Endothelial cell of hepatic sinusoid (primary cell): ENCODE measurements around the gene COPS6.
"Not testable (repeated sequence)": the region's sequence is repeated elsewhere in the genome, so short reads cannot be mapped to it uniquely, and the experiment has no call there.

Experiments used
- in situ Hi-C: cut with HindIII; loops from 2 replicates; pipeline ENCODE4 v1.10.0; 2017; ENCODE audit warnings: low sequenced_read_pairs

The COPS6 gene

DNA sequence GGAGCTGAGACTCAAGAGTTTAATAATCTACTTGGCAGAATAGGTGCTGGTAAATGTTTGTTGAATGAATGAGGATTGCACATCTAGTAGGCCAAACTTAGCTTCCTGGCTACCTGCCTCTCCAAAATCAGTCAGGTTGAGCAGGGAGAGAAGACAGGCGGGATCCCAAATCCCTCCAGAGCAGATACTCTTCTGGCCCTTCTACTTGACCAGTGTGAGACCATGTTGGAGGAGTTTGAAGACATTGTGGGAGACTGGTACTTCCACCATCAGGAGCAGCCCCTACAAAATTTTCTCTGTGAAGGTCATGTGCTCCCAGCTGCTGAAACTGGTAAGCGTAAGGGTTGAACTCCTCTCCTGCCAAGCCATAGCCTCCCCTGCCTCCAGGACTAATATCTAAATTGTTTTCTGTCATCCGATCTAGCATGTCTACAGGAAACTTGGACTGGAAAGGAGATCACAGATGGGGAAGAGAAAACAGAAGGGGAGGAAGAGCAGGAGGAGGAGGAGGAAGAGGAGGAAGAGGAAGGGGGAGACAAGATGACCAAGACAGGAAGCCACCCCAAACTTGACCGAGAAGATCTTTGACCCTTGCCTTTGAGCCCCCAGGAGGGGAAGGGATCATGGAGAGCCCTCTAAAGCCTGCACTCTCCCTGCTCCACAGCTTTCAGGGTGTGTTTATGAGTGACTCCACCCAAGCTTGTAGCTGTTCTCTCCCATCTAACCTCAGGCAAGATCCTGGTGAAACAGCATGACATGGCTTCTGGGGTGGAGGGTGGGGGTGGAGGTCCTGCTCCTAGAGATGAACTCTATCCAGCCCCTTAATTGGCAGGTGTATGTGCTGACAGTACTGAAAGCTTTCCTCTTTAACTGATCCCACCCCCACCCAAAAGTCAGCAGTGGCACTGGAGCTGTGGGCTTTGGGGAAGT is 35.8 kb downstream of the COPS6 start:
- in situ Hi-C loops = no loop called here

DNA sequence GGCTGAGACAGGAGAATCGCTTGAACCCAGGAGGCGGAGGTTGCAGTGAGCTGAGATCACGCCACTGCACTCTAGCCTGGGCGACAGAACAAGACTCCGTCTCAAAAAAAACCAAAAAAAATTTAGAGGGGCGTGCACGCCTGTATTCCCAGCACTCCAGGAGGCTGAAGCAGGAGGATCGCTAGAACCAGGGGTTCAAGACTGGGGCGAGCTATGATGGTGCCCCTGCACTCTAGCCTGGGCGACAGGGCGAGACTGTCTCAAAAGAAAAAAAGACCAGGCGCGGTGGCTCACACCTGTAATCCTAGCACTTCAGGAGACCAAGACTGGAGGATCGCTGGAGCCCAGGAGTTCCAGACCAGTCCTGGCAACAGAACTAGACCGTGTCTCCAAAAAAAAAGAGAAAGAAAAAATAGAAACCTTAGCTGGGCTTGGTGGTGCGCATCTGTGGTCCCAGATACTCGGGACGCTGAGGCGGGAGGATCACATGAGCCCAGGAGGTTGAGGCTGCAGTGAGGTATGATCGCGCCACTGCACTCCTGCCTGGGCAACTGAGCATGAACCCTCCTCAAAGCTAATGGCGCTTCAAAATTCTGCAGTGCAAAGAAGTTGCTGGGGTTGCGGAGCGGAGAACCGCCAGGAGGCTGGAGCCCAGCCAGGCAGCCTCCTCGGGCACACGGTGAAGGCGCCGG is 37.6 kb downstream of the COPS6 start:
- in situ Hi-C loops = no loop called here

DNA sequence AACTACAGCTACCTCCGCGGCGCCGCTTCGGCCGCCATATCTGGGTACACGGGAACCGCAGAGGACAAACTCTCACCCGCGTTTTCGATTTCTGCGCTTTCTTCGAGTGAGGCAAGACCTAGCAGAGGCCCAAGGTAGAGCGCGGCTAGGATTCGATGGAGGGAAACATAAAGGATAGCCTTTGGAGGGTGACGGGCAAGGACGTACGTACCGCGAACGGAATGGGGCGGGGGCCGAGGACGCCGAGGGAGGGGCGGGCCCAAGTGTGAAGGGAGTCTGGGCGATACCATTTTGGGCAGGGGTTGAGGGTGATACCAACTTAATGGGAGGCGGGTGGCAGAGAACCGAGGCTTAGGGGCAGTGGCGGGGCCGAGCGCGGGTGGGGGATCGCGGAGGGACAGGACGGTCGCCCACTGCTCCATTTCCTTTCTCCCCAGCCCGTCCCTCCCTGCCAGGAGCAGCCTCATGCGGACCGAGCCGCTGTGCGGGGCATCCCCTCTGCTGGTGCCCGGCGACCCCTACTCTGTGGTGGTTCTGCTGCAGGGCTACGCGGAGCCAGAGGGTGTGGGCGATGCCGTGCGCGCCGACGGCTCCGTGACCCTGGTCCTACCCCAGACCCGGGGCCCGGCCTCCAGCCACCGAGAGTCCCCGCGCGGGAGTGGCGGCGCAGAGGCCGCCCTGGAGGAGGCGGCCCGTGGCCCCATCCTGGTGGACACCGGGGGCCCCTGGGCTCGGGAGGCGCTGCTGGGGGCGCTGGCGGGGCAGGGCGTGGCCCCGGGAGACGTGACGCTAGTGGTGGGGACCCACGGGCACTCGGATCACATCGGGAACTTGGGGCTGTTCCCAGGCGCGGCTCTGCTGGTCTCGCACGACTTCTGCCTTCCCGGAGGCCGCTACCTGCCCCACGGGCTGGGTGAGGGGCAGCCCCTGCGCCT is 38.4 kb downstream of the COPS6 start, which contains the start of gene MBLAC1:
MBLAC1 (plus strand) TSS at position 37 of the 935 bp plus-strand sequence; CDS start at position 466, 429 bp downstream.
- in situ Hi-C loops = no loop called here

DNA sequence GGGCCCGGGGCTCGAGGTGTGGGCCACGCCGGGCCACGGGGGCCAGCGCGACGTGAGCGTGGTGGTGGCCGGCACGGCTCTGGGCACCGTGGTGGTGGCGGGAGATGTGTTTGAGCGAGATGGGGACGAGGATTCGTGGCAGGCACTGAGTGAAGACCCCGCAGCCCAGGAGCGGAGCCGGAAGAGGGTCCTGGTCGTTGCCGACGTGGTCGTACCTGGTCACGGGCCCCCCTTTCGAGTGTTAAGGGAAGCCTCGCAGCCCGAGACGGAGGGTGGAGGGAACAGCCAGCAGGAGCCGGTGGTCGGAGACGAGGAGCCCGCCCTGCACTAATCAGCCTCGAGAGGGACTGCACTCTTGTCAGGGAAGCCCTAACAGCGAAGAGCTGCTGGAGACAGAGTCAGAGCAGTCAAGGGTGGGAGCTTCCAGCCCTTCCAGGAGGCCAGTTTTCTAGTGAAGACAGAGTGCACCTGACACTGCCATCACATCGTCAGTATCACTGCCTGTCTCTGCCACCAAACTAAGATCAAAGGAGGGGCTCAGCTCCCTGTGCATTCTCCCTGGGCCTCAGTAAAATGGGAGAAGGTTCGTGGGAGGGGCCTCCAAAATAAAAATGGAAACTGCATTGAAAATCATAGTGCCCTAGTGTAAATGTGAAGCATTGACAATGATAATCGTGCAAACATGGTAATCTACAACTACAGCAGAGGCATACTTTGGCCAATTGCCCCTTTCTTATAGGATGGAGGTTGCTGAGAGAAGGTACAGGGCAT is 39.3 kb downstream of the COPS6 start:
- in situ Hi-C loops = no loop called here

DNA sequence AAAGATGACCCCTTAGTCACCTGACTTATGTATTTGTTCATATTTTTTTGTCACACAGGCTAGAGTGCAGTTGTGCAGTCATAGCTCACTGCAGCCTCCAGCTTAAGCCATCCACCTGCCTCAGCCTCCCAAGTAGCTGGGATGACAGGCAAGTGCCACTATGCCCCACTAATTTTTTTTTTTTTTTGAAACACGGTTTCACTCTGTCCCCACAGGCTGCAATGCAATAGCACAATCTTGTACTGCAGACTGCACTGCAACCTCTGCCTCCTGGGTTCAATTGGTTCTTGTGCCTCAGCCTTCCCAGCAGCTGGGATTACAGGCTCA is 39.8 kb downstream of the COPS6 start:
- in situ Hi-C loops = no loop called here

DNA sequence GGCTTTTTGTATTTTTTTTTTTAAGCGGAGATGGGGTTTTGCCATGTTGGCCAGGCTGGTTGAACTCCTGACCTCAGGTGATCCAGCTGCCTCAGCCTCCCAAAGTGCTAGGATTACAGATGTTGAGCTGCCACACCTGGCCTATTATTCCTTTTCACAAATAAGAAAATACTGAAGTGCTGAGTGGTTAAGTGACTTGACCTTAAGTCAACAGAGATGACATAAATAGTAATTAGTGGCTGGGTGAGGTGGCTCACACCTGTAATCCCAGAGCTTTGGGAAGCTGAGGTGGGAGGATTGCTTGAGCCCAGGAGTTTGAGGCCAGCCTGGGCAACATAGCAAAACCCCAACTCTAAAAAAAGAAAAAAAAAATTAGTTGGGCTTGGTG is 41.4 kb downstream of the COPS6 start:
- in situ Hi-C loops = not testable (repeated sequence)

DNA sequence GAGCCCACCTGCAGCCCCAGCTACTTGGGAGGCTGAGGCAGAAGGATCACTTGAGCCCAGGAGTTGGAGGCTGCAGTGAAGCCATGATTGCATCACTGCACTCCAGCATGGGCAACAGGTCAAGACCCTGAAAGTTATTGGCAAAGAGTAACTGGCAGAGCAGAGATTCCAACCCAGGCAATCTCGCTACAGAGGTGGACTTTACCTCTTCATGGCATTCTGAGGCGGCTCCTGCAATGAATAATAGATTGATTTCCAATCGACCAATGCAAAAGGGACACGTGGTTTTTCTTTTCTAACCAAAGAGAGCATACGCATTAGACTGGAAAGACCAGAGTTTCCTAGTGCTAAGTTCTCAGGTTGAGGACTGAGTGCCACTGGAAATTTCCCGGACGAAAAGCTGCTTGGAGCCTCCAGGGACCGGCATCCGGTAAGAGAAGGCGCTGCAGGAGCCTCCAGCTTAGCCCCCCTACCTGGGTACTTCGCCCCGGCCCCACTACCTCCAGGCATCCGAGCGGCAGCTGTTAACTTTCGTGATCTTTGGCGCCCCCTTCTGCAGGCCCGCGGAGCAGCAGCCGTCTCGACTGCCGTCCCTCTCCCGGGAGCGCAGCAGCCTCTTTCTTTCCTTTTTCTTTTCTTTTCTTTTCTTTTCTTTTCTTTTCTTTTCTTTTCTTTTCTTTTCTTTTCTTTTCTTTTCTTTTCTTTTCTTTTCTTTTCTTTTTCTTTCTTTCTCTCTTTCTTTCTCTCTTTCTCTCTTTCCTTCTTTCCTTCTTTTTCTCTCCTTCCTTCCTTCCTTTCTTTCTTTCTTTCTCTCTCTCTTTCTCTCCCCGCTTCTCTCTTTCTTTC is 42.1 kb downstream of the COPS6 start:
- in situ Hi-C loops = no loop called here

DNA sequence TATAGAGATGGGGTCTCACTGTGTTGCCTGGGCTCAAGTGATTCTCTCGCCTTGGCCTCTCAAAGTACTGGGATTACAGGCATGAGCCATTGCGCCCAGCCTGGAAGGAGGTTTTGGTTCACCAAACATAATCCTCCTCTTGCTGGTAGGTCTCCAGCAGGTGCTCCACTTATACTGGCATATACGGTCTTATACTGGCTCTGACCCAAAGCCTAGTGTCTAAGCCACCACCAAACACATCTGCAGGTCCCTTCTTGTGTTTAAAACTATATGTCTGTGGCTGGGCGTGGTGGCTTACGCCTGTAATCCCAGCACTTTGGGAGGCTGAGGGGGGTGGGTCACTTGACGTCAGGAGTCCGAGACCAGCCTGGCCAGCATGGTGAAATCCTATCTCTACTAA is 43.4 kb downstream of the COPS6 start:
- in situ Hi-C loops = no loop called here

DNA sequence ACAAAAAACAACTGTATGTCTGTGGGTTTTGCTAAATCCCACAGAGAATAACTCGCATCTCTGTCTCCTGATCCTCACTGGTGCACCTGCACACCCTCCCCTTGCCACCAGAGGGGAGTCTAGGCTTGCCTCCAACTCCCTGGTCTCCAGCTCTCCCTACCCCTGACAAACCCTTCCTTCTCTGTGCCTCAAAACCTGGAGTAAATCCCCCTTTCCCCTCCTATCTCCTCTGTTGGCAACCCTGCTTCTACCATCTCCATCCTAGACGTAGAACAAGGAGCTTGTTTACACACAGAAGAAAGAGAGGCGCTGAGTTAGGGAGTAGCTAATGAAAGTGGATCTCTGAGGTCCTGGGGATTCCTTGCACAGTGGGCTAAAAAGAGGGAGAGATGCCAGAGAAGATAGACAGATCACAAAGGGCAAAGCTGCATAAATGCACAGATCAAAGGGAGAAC is 44.0 kb downstream of the COPS6 start:
- in situ Hi-C loops = no loop called here

DNA sequence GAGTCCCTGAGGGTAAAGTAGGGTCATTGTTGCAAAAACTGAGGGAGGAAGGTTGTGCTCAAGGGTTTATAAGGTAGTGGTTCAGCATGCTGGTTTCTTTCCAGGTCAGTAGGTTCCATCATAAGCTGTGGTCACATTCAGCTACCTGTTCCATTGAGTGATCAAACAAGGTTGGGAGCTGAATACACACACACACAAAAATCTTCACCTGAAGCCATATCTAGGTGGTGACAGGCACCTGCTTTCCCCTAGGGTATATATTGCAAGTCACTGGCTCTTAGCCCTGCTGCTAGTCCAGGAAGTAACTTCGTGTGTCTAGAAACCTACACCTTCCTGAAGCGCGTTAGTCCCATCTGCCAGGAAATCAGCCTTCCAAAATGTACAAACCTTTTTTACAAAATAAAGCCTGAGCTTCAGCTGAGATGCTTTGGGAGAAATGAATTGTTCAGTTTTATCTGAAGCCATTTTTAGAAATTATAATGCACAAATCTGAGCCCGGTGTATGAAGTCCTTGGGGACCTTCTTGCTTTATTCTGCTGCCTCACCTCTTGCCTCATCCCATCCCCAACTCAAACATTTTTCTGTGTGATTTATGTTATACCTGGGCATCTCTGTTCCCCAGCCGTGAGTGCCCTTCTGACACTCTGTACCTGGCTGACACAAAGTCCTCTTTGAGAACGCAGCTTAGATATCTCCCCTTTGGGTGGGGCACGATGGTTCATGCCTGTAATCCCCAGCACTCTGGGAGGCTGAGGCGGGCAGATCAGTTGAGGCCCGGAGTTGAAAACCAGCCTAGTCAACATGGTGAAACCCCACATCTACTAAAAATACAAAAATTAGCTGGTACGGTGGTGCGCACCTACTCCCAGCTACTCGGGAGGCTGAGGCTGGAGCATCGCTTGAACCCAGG is 49.3 kb downstream of the COPS6 start:
- in situ Hi-C loops = no loop called here

DNA sequence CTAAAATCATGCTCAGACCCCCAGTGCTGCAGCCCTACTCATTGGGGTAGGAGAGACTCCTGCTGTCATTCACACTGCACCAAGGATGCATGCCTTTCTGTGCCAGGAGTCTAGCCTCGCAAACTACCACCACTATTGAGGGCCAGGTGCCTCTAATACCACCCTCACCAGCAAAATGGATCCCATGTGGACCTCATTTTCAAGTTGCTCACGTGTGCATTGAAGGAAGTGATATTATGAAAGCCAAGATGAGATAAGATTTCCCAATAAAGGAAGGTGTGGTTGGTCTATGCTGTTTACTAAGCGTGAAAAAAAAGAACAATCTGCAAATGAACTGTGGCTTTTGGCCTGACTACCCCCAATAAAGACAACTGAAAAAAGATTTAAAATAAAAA is 52.8 kb downstream of the COPS6 start:
- in situ Hi-C loops = loop anchor here (5.0 kb wide), 1 partner anchor 64 kb away; no protein-coding TSS in a partner anchor
